ENCODE data around the gene RALY.

- TF ChIP-seq CTCF (IDR thresholded peaks at IDR 0.05) (no peak), POLR2A (IDR thresholded peaks at IDR 0.05) (no peak)
Measured at GRCh38 chr20:34074101-34074760, 80.5 kb downstream of the RALY start.

Data from heart left ventricle (tissue), 13 donors.